Stimulated activated CD4-positive, alpha-beta T cell treated with anti-CD3 and anti-CD28 coated beads, TNF-alpha, amount 100 ng/mL, for 4 hours (primary cell): ENCODE results near the gene OR2W3.

ENCODE experiments used
- DNase-seq, 3 experiments: peaks; one replicate each; pipeline ENCODE4 v3.0.0-alpha.2; 2020; ENCODE audit warnings: low read depth in 3 of 3

Gene OR2W3

DNA sequence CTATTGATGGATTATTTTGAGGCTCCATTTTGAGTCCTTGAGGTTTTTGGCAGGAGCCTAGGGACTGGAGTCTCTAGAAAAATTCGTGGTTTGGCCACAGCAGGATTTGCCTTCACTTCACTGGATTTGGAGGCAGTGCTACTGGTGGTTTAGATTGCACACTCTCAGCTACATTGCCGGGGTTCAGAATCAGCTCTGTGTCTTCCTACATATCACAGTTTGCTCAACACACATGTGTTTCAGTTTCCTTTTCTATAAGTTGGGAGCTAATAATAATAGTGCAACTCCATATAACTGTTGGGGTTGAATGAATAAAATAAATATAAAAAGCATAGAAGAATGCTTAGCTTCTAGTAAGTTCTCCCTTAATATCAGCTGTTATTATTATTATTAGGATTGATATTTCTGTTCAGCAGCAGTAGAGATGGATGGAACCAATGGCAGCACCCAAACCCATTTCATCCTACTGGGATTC, at the start of gene OR2W3:
Gene OR2W3 (plus strand): TSS at position 425 of the 475 bp plus-strand sequence. CDS start 0 bp downstream, at position 425.
- DNase-seq: no peak

DNA sequence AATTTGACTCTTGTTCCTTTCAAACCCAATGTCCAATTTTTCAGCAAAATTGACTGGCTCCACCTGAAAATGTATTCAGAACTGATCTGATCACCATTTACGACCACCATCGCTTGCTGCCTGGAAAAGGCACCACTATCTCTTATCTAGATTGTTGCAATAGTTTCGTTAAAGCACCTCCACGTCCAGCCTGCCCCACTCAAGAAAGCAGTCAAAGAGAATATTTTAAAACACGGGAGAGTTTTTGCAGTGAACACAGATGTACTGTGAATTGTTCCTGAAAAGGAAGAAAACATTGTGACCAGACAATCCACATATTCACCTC, 49.7 kb upstream of the OR2W3 start:
- no peak for DNase-seq

DNA sequence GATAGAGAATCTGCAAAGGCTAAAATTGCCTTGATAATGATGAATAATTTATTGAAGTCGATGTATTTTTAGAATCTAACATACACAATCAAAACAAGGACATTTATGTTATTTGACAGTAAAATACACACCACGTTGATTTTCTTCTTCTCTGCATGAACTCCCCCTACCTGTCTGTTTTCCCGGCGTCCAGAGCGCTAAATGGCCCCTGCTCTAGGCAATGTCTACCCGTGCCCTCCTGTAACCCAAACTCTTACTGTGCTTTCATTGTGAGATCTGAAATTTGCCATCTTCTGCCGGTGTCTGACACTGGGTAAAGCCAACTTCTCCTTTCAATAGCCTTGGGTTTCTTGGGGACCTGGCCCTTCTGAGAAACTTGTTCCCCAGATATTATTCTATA, 47.0 kb upstream of the OR2W3 start:
- DNase-seq: no peak

DNA sequence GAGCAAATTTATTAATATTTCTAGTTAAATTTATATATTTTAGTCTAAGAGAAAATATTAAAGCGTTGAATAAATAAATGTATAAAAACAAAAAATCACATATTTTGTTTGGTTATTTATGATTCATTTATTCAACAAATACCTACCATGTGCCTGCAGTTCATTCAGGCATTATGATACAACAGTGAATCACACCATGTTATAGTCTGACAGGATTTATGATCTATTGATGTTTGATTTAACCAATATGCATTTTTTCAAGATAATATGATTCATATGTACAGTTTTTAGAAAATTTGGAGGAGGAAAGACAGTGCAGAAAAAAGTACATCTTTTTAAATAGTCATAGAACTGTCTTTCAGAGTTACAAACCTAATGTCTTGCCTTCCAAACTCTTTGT, 45.8 kb upstream of the OR2W3 start:
- DNase-seq: no peak

DNA sequence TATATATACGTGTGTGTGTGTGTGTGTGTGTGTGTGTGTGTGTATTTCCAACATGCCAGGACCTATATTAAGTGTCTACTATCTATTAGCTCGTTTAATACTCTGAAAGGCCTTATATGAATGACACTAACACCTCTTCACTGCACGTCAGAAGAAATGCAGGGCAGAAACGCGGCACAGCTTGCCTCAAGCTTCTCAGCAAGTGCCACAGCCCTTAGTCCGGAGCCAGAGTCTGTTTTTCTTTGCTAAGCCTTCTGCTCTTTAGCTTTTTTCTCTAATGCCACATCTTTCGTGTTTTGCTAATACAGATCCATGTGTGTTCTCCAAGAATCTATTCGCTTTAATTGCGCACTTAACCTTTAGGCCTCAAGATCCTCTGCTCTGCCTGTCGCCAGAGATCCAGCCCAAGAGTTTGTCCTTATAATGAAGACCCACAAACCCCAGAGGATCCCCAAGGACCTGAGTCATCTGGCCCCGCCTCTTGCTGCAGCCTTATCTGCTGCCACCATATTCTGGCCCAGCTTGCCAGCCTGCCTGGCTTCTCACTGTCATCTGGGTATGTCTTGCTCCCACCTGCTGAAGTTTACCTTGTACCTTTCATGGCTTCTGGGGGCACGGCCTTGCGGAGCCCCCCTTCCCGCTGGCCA, 40.4 kb upstream of the OR2W3 start:
- DNase-seq: no peak

DNA sequence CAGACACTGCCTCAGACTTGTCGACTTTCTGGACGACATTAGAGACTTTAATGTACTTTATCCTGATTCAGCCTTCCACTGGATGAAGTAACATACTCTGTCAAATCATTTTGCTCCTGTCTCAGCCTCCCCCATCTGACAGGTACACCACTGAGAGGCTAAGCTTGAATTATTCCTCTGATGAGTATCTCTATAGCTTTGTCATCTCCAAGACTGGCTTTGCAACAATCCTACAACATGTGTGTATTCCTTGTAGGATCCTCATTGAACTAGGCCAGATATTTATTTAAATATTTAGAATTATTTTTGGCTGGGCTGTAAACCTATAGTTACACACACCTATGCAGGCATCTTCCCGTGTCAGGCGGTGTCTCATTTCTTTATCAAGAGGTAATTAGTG, 39.5 kb upstream of the OR2W3 start:
- DNase-seq: no peak

DNA sequence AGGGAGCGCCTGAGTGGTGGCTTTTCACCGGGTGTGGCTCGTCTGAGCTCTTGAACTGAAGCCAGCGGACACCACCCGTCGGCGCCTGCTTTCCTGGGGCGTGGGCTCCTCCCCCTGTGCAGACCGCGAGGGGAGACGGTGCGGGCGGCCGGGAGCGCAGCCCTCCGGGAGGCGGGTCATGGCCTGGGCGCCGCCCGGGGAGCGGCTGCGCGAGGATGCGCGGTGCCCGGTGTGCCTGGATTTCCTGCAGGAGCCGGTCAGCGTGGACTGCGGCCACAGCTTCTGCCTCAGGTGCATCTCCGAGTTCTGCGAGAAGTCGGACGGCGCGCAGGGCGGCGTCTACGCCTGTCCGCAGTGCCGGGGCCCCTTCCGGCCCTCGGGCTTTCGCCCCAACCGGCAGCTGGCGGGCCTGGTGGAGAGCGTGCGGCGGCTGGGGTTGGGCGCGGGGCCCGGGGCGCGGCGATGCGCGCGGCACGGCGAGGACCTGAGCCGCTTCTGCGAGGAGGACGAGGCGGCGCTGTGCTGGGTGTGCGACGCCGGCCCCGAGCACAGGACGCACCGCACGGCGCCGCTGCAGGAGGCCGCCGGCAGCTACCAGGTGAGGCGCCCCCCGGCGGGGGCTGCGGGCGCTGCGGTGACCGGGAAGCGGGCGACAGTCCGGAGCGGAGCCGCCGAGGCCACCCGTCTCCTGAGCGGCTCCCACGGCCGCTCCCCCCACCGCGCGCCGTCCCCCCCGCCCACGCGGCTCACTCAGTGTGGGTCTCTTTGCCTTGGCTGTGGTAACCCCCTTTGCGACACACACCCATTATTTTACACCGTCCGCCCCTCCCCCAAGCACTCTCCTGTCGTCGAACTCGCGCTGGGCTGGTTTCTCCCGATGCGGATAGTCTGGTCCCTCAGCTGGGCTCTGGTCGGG, 38.1 kb upstream of the OR2W3 start, which contains the start of gene TRIM58:
Gene TRIM58 (plus strand): TSS at position 119 of the 916 bp plus-strand sequence. CDS start 60 bp downstream, at position 179.
- DNase-seq: peak in 1 of 3 experiments; percentile 1

DNA sequence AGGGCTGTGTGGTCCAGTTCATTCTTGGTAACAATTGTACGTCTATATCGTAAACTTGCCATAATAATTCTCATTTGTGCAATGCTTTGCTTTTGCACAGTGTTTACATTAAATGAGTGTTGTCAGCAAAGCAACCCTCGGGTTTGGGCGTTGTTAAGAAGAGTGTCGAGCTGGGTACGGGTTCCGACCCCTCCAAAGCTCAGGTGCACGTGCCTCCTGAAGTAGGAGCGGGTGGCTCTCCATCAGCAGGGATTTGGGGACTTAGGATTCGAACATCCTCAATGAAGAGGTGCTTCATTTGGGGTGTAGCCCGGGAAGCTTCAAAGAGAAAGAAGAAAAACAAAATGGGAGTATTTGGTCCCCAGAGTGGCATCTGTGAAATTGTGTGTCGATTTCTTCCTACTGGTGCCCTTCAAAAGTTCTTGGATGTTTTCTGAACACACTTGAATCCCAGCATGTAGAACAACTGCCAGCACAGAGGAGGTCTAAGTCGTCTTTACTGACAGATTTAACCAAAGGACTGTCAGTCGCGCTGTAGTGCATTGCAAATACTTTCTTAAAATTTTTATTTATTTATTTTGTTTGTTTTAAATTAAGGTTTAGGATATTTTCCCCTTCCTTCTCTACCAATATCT, 37.3 kb upstream of the OR2W3 start:
- DNase-seq: no peak

DNA sequence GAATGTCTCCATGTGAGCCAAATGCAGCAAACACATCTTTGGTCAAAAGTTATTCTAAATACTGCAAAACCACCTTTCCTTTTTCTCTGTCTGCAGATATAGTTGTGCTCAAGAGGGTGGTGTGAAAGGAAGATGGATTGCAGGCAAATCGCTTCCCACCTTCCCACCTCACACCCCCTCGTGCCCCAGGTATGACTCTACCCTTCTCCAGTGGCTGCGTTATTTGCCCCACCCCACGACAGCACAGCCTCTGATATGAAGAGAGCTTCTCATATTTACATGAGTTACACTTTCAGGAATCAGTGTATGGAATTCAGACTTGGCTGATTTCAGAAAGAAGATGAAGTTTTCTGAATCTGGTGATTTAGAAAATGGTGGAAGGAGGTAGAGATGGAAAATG, 32.6 kb upstream of the OR2W3 start:
- no peak for DNase-seq

DNA sequence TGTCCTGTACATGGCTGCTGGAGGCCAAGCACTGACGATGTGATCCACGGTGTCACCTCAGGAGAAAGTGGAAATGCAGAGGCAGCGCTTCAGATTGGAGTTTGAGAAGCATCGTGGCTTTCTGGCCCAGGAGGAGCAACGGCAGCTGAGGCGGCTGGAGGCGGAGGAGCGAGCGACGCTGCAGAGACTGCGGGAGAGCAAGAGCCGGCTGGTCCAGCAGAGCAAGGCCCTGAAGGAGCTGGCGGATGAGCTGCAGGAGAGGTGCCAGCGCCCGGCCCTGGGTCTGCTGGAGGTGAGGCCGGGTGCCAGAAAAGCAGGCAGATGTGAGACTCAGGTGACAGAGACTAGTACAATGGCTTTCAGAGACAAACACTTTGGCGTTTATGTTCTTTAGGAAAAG, 30.7 kb upstream of the OR2W3 start:
- no peak for DNase-seq

DNA sequence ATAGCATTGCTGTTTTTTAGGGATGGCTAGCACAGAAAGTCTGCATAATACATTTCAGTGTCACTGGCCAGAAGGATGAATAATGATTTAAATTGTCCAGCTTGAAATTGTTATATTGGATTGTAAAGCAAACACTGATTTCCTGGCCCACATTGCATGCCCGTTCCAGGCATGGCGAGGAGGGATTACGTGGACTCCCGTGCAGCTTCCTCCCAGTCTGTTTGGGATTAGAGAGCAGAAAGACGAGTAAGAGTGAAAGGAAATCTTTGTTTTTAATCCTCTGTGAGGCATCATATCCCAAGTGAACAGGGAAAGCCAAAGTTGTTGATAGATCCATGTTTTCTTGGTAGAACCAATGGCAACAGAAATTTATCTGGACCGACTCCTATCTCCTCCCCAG, 30.0 kb upstream of the OR2W3 start:
- no peak for DNase-seq

DNA sequence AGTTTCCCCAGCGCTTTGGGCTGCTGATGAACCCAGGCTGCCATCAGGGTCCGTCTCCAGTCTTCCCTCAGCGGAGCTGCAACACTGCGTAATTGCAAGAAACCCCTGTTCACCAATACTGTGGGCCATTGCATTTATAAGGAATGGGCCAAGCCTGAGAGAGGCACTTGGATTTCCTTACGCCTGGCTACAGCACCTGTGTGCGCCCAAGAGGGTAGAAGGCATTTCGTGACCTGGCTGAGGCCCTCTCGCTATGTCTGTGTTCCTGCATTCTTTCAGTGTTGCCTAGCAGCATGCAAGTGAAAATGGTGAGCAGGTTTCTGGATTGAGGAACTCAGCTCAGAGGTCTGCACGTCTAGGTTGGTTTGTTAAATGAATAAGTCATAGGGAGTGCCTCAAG, 12.0 kb upstream of the OR2W3 start:
- no peak for DNase-seq

DNA sequence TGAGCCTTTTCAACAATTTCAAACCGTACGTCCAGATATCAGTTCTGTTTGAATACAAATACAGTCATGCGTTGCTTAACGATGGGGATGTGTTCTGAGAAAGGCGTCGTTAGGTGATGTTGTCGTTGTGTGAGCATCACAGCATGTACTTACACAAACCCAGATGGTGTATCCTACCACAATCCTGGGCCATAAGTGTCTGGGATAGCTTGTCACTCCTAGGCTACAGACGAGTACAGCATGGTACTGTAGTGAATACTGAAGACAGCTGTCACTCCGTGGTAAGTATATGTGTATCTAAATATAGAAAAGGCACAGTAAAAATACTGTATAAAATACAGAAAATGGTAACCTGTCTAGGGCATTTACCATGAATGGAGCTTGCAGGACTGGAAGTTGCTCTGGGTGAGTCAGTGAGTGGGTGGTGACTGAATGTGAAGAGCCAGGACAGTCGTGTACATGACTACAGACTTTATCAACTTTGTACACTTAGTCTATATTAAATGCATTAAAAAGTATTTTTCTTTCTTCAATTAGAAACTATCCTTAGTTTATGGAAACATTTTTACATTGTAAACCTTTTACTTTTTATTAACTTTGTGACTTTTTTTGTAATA, 10.5 kb upstream of the OR2W3 start:
- no peak for DNase-seq

DNA sequence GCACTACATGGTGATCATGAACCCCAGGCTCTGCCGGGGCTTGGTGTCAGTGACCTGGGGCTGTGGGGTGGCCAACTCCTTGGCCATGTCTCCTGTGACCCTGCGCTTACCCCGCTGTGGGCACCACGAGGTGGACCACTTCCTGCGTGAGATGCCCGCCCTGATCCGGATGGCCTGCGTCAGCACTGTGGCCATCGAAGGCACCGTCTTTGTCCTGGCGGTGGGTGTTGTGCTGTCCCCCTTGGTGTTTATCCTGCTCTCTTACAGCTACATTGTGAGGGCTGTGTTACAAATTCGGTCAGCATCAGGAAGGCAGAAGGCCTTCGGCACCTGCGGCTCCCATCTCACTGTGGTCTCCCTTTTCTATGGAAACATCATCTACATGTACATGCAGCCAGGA, 589 bp downstream of the OR2W3 start:
- no peak for DNase-seq

DNA sequence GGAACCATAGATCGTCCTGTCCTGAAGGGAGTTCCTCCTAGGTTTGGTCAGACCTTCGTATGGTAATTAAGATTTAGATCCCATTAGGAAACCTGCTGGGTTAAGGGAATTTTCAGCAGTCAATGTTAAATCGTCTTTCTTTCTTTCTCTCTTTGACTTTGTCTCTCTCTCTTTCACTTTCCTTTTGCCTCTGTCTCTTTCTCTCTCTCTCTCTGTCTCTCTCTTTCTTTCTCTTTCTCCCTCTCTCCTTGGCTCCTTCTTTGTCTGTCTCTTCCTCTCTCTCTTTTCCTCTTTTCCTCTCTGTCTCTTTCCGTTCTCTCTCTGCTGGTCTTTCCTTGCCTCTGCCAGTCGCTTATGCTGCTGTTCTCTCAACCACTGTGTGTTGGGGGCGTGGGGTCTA, 8.7 kb downstream of the OR2W3 start:
- no peak for DNase-seq

DNA sequence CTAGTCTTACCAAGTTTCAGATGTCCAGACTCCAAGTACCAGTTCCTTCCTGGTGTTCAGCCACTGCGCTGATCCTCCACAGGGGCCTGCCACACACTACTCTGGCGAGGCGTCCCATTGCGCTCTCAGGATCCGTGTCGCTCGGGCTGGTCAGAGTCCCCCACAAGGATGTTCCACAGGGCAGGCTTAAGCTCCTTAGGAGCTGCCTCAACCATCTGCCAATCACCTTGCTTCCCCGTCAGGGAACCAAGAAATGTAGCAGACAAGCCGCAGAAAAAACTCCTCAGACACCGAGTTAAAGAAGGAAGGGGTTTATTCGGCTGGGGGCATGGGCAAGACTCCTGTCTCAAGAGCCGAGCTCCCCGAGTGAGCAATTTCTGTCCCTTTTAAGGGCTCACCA, 9.8 kb downstream of the OR2W3 start:
- DNase-seq: no peak

DNA sequence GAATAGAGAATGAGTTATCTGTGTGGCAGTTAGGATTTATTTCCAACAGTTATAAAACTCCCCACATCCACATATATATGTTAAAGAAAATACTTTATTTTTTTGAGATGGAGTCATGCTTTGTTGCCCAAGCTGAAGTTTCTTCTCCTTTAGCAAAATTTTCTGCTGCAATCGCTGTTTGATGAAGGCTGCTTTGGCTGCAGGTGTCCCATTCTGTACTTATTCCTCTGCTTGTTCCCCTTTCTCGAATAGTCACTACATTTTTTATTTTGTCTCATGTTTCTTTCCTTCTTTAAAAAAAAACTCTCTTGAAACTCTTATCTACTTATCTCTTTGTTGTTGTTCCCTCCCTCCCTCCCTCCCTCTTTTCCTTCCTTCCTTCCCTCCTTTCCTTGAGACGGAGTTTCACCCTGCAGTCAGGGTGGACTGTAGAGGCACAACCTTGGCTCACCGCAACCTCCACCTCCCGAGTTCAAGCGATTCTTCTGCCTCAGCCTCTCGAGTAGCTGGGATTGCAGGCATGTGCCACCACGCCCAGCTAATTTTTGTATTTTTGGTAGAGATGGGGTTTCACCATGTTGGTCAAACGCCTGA, 10.6 kb downstream of the OR2W3 start:
- no peak for DNase-seq

DNA sequence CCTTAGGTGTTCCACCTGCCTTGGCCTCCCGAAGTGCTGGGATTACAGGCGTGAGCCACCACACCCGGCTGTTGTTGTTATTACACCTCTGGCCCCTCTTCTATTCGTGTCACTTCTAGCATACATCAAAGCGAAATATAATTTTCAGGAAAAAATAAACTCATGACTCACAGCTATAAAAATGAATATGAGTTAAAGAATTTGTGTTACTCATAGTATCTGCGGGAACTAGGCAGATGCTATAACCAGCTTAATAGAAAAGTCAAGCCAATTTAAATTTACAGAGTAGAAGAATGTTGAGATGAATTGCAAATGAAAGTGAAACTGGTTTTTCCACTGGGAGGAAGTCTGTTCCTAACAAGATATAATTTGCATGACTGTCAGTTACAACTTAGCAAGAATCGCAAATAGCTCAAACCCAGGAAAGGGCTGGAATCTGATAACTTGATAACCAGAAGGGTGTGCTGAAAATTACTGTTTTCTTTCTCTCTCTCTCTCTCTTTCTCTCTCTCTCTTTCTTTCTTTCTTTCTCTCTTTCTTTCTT, 11.2 kb downstream of the OR2W3 start:
- DNase-seq: no peak

DNA sequence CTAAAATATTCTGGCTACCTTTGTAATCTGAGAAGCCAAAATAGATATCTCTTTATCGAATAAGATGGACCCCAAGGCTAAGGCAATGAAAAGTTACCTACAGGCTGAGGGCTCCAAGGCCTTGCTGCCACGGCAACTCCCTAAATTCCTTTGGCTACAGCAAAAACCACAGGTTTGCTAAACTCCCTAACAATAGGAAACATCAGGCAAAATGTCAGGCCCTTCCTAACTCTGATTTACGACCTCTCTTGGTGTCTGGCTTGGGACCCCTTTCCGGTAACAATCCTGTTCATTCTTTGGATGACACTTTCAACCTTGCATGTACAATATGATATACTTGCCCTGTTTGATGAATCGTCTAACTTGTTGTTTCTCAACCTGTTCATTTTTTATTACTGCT, 13.4 kb downstream of the OR2W3 start:
- no peak for DNase-seq

DNA sequence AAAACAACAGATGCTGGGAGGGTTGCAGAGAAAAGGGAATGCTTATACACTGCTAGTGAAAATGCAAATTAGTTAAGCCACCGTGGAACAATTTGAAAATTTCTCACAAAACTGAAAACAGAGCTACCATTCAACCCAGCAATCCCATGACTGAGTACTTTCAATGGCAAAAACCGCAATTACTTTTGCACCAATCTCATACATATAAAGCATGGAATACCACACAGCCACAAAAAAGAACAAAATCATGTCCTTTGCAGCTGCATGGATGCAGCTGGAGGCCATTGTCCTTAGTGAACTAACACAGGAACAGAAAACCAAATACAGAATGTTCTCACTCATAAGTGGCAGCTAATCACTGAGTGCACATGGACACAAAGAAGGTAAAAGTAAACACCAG, 18.4 kb downstream of the OR2W3 start:
- DNase-seq: no peak

DNA sequence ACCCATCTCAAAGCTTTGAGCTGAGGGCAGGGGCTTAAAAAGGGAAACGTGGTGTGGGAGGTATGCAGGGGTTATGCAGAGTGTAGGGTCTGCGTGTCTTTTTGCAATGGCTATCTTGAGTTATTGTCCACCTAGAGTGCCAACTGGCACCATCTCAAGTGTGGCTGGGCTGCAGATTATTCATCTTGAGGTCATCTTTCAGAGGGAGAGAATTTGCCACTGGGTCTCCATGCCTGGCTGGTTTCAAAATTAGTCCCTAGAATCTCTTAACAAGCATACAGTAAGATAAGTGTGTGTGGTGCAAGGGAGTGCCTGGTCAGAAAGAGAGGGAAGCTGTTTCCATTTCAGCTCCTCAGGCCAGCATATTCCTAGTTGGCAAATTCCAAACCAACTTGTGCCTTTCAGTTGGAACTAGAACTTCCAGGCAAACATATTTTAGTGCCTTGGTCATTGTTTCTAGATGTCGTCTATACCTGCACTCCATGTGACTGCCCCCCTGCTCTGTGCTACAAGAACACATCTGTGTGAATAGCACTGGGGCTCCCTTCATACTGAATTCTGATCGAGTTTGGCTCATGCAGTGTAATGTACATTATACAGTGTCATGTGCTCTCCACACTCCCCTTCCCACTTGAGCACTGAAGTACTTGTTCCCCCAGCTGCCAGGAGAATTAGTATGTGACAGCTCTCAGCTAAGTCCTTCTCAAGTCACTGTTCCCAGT, 19.7 kb downstream of the OR2W3 start:
- no peak for DNase-seq
